GM12878 (cell line): Measurements from ENCODE around the gene OR7E24. TPM values are rescaled to one million over a fixed set of nuclear protein-coding genes. Genes with fewer than 3 reads are reported as not detected.

Source experiments
- ATAC-seq: fragments of 200-7000 bp; cut with Tn5 transposase; 3 replicates; pipeline ENCODE4 v1.9.1; 2020; ENCODE audit warnings: mild to moderate bottlenecking, moderate library complexity
- BruUV-seq: library from RNA; stranded (reverse); fragments of 400-500 nt; replicated peaks from 2 replicates; lab custom pipeline; 2021; lab: Mats Ljungman, UMichigan
- CTCF ChIA-PET: fragments of 300-600 bp; sonication (Branson Sonifier 250); formaldehyde crosslinking; extraction: SDS; loops from one replicate; lab custom pipeline; 2021; ENCODE audit warnings: inconsistent platforms; lab: Yijun Ruan, JAX
- POLR2A ChIA-PET: fragments of 350-600 bp; formaldehyde crosslinking; extraction: SDS; loops from one replicate; lab custom pipeline; 2021; ENCODE audit warnings: inconsistent platforms; lab: Charles Lee
- RAD21 ChIA-PET: fragments of 300-600 bp; sonication (Branson Sonifier 250); formaldehyde crosslinking; loops from one replicate; lab custom pipeline; 2023; ENCODE audit warnings: antibody characterized with exemption; ENCODE audit not compliant: unreplicated experiment; lab: Charles Lee
- SMC1A ChIA-PET: fragments of 300-600 bp; sonication (Branson Sonifier 250); formaldehyde crosslinking; loops from one replicate; lab custom pipeline; 2023; ENCODE audit not compliant: unreplicated experiment, uncharacterized antibody; lab: Charles Lee
- DNase-seq: peaks from one replicate; pipeline ENCODE4 v3.0.0-alpha.2; 2011; ENCODE audit warnings: low read depth, low spot score
- FAIRE-seq: peaks from 3 replicates; lab custom pipeline; 2011; peaks lifted over from hg19 to GRCh38; lab: Jason Lieb, UNC
- H2AFZ ChIP-seq: 2 replicates; pipeline ENCODE4 v1.6.0; 2011; ENCODE audit warnings: low read depth, low read length, control low read depth; ENCODE audit not compliant: control insufficient read depth
- H3K27ac ChIP-seq: 2 replicates; pipeline ENCODE4 v1.5.1; 2011; ENCODE audit warnings: control low read depth; ENCODE audit not compliant: control insufficient read depth, insufficient read depth
- H3K27me3 ChIP-seq, 2 experiments: replicated peaks in 1 of 2; 2 replicates each; pipeline versions ENCODE4 v1.6.0 to v1.6.1; 2011; ENCODE audit warnings: low read length in 1 of 2; ENCODE audit not compliant: control insufficient read depth in 2 of 2, insufficient read depth in 2 of 2
- H3K36me3 ChIP-seq, 2 experiments: 2 replicates each; pipeline ENCODE4 v1.5.1; 2011; ENCODE audit warnings: low read length in 1 of 2; ENCODE audit not compliant: control insufficient read depth in 2 of 2, insufficient read depth in 2 of 2
- H3K4me1 ChIP-seq: 2 replicates; pipeline ENCODE4 v1.6.1; 2011; ENCODE audit warnings: mild to moderate bottlenecking, low read length, moderate library complexity, mixed read lengths; ENCODE audit not compliant: control insufficient read depth, insufficient read depth
- H3K4me2 ChIP-seq: 2 replicates; pipeline ENCODE4 v1.6.0; 2011; ENCODE audit warnings: control low read depth; ENCODE audit not compliant: control insufficient read depth, insufficient read depth
- H3K4me3 ChIP-seq: fragments of 200-600 bp; sonication (generic); 2 replicates; pipeline ENCODE4 v1.5.1; 2016
- H3K79me2 ChIP-seq: 2 replicates; pipeline ENCODE4 v1.6.0; 2011; ENCODE audit warnings: low read length; ENCODE audit not compliant: control insufficient read depth, insufficient read depth
- H3K9ac ChIP-seq: 2 replicates; pipeline ENCODE4 v1.8.0; 2011; ENCODE audit warnings: low read length, control low read depth, mixed read lengths; ENCODE audit not compliant: control insufficient read depth, insufficient read depth
- H3K9me3 ChIP-seq: replicated peaks from 3 replicates; pipeline ENCODE4 v1.5.1; 2011; ENCODE audit warnings: mild to moderate bottlenecking, low read length; ENCODE audit not compliant: control insufficient read depth, insufficient read depth
- H4K20me1 ChIP-seq: 2 replicates; pipeline ENCODE4 v1.6.0; 2011; ENCODE audit not compliant: control insufficient read depth, insufficient read depth
- BCL11A ChIP-seq: IDR thresholded peaks from 2 replicates; pipeline ENCODE4 v1.6.1; 2011; ENCODE audit warnings: low read depth, low read length
- CTCF ChIP-seq, 3 experiments: IDR thresholded peaks in 2 of 3; conservative IDR thresholded peaks in 1 of 3; 2 replicates each; pipeline ENCODE4 v1.5.1; 2011; ENCODE audit warnings: low read depth in 3 of 3, low read length in 3 of 3, mild to moderate bottlenecking in 3 of 3, control low read depth in 2 of 3, moderate library complexity in 2 of 3, inconsistent platforms in 1 of 3, mixed read lengths in 1 of 3; ENCODE audit not compliant: control insufficient read depth in 2 of 3, insufficient read depth in 1 of 3; ENCODE audit errors: extremely low read depth in 1 of 3
- POU2F2 ChIP-seq: IDR thresholded peaks from 3 replicates; pipeline ENCODE4 v1.6.1; 2011; ENCODE audit warnings: low read depth, mild to moderate bottlenecking, low read length, borderline replicate concordance
- RAD21 ChIP-seq: IDR thresholded peaks from 2 replicates; pipeline ENCODE4 v1.6.1; 2011; ENCODE audit warnings: mild to moderate bottlenecking, low read depth, low read length, moderate library complexity; ENCODE audit not compliant: insufficient read depth
- SMC3 ChIP-seq: IDR thresholded peaks from 2 replicates; pipeline ENCODE4 v1.6.1; 2011; ENCODE audit warnings: low read length, improper control_type of control experiment, borderline replicate concordance
- SUPT20H ChIP-seq: IDR thresholded peaks from 2 replicates; pipeline ENCODE4 v1.6.1; 2011; ENCODE audit warnings: low read depth, mild to moderate bottlenecking, low read length, moderate library complexity, borderline replicate concordance; ENCODE audit not compliant: control insufficient read depth
- YY1 ChIP-seq: IDR thresholded peaks from 2 replicates; pipeline ENCODE4 v1.6.1; 2011; ENCODE audit warnings: low read depth, mild to moderate bottlenecking, low read length
- WGBS: methylation state at CpG from one replicate; pipeline ENCODE4 v1.1.6; 2016; ENCODE audit warnings: low lambda C conversion rate; ENCODE audit not compliant: insufficient replicate concordance, insufficient coverage; ENCODE audit errors: missing lambda C conversion rate; 5-methylcytosine and 5-hydroxymethylcytosine counted together
- in situ Hi-C: fragments of 300-500 bp; cut with MboI; formaldehyde crosslinking; loops from 9 replicates; pipeline ENCODE4 v1.14.3; 2018; ENCODE audit warnings: mixed read lengths
- intact Hi-C: fragments of 100-400 bp; cut with micrococcal nuclease; formaldehyde crosslinking; loops from one replicate; pipeline ENCODE4 v1.14.2; 2022; ENCODE audit not compliant: unreplicated experiment
- polyA plus RNA-seq, 11 experiments: library from polyadenylated mRNA; depleted of rRNA in 4 of 11; unstranded in 6 of 11; stranded (reverse) in 5 of 11; fragments of >200 nt; fragmentation: Nextera tagmentation in 4 of 11; fragmentation: Illumina TruSeq in 1 of 11; extraction: Ambion mirVana in 4 of 11; extraction: Trizol in 1 of 11; gene quantifications; 1 replicate in 1 of 11; 2 replicates in 10 of 11; pipeline versions ENCODE4 v1.2.1 to v1.2.3, GENCODE V29; 2011 to 2016; ENCODE audit warnings: inconsistent platforms in 2 of 11, missing spikeins in 2 of 11, low read depth in 1 of 11
- total RNA-seq, 4 experiments: library from RNA; depleted of rRNA in 3 of 4; stranded (reverse); fragments of >200 nt in 3 of 4; fragmentation: Illumina TruSeq in 1 of 4; extraction: Trizol in 1 of 4; gene quantifications; 2 replicates each; pipeline versions ENCODE4 v1.2.1 to v1.2.3, GENCODE V29; 2013 to 2021

OR7E24 gene
- total and polyA plus RNA-seq, 10 of the 15 experiments (the other 5 are each of a cell fraction or from before 2014, with no cell fraction given) = not detected

GRCh38 chr19:9205501-9206113 is 45.1 kb upstream of the OR7E24 start:
- Histone ChIP-seq H4K20me1 (no peaks in the 10 kb centered on the region), H3K27ac (no peak overlapping the region), H3K4me1 (no peaks in the 10 kb centered on the region), H3K27me3 (no peaks in the 10 kb centered on the region), H3K79me2 (no peaks in the 10 kb centered on the region), H3K4me2 (no peak overlapping the region), H3K9ac (no peak overlapping the region), H3K36me3 (no peaks in the 10 kb centered on the region), H3K9me3 (no peaks in the 10 kb centered on the region), H3K4me3 (no peak overlapping the region), H2AFZ (no peak overlapping the region)
- ChIA-PET CTCF (interaction anchor here (0.6 to 1.9 kb wide), 14 partner anchors 8 to 593 kb away, joined by 3 to 6 read pairs (median 4); partner anchors contain the start of genes ZNF266 and ZNF699), SMC1A (interaction anchor here (0.6 to 1.4 kb wide), 2 partner anchors 17 to 598 kb away, joined by 3 to 4 read pairs; no protein-coding TSS in a partner anchor), RAD21 (interaction anchor here (0.7 to 1.2 kb wide), 4 partner anchors 71 to 590 kb away, joined by 3 to 4 read pairs (median 3); partner anchors contain the start of gene ZNF266), POLR2A (no interaction called here)
- peak; percentile 61 for FAIRE-seq
- TF ChIP-seq SMC3 (peak; percentile 65), CTCF (IDR thresholded peaks at IDR 0.05 in 2 of 3, conservative IDR thresholded peaks at IDR 0.05 in 1 of 3; ENCODE audit: control insufficient read depth in 2 of 3, extremely low read depth in 1 of 3, insufficient read depth in 1 of 3, low read depth in 3 of 3, low read length in 3 of 3) (peak; percentile 69 to 84 (median 73)), POU2F2 (0 out of 3 replicates have a peak, but pooled peaks have one; percentile 9), SUPT20H (no peak), BCL11A (no peak), YY1 (0 out of 2 replicates have a peak, but pooled peaks have one; percentile 40), RAD21 (peak; percentile 80)
- WGBS = 38% methylated on average over 13 of the region's 13 CpGs
- DNase-seq = no peak
- in situ Hi-C loops = loop anchor here (5.0 kb wide), 1 partner anchor 592 kb away; no protein-coding TSS in a partner anchor
- ATAC-seq = peak; percentile 72
- no TSS peak for BruUV-seq
- intact Hi-C loops = loop anchor here (1.0 kb wide), 1 partner anchor 591 kb away; no protein-coding TSS in a partner anchor
